ENCODE data around the gene ITIH2.
"Not testable (repeated sequence)": the region's sequence is repeated elsewhere in the genome, so short reads cannot be mapped to it uniquely, and the experiment has no call there.

DNA sequence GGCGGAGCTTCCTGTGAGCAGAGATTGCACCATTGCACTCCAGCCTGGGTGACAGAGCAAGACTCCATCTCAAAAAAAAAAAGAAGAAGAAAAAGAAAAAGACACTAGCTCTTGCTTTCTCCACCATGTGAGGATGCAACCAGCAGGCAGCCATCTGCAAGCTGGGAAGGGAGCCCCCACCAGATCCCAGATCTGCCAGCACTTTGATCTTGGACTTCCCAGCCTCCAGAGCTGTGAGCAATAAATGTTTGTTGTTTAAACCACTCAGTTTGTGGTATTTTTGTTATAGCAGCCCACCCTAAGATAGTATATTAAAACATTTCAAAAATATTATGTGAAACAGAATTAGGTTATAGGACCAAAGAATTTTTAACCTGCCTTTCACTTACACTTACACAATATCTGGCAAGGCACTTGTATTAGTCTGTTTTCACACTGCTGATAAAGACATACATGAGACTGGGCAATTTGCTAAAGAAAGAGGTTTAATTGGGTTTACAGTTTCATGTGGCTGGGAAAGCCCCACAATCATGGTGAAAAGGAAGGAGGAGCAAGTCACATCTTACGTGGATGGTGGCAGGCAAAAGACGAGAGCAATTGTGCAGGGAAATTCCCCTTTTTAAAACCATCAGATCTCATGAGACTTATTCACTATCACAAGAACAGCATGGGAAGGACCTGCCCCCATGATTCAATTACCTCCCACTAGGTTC, 12.1 kb upstream of the ITIH2 start:
- TF ChIP-seq CTCF (IDR thresholded peaks at IDR 0.05; ENCODE audit: insufficient read depth, low read length, poor library complexity, severe bottlenecking); EZH2phosphoT487 (conservative IDR thresholded peaks at IDR 0.05; ENCODE audit: low read length): not testable (repeated sequence)
